HCT116 (cell line): ENCODE results near the gene BSCL2. TPM values are rescaled to one million over a fixed set of nuclear protein-coding genes. Genes with fewer than 3 reads are reported as not detected.
"Not testable (repeated sequence)": the region's sequence is repeated elsewhere in the genome, so short reads cannot be mapped to it uniquely, and the experiment has no call there.

ENCODE experiments used
- ATAC-seq: fragments of 200-7000 bp; cut with Tn5 transposase; 2 replicates; pipeline ENCODE4 v1.9.1; 2020; ENCODE audit warnings: mild to moderate bottlenecking, moderate library complexity
- BruUV-seq: library from RNA; stranded (reverse); fragments of 400-500 nt; replicated peaks from 2 replicates; lab custom pipeline; 2021; lab: Mats Ljungman, UMichigan
- CTCF ChIA-PET: fragments of 300-600 bp; sonication (Branson Sonifier 250); formaldehyde crosslinking; loops from one replicate; lab custom pipeline; 2021; ENCODE audit warnings: antibody characterized with exemption; lab: Charles Lee
- POLR2A ChIA-PET: fragments of 300-600, 350-600 bp; sonication (Branson Sonifier 250); formaldehyde crosslinking; loops from one replicate; lab custom pipeline; 2021; ENCODE audit warnings: antibody characterized with exemption; lab: Charles Lee
- RAD21 ChIA-PET, 2 experiments: fragments of 300-600 bp; sonication (Branson Sonifier 250); formaldehyde crosslinking; loops; one replicate each; lab custom pipeline; 2023; ENCODE audit warnings: low total read pairs in 2 of 2; ENCODE audit not compliant: uncharacterized antibody in 2 of 2, unreplicated experiment in 2 of 2, low non-redundant PET in 1 of 2; lab: Charles Lee
- DNase-seq: peaks from one replicate; pipeline ENCODE4 v3.0.0-alpha.2; 2010; ENCODE audit warnings: low read depth, low spot score
- H2AFZ ChIP-seq: fragments of 200-600 bp; shearing (Covaris generic), sonication (generic); 2 replicates; pipeline ENCODE4 v1.6.1; 2017; ENCODE audit warnings: low read depth, mixed run types, mixed read lengths, antibody characterized with exemption, low read length; ENCODE audit not compliant: poor library complexity, severe bottlenecking
- H3K27ac ChIP-seq: 2 replicates; pipeline ENCODE4 v1.5.1; 2012; ENCODE audit warnings: low read depth, low read length
- H3K27me3 ChIP-seq: fragments of 200-600 bp; sonication (generic); 2 replicates; pipeline ENCODE4 v1.6.1; 2016; ENCODE audit warnings: mixed run types, low read length, mixed read lengths; ENCODE audit not compliant: insufficient read depth
- H3K36me3 ChIP-seq, 2 experiments: fragments of 200-500 bp in 1 of 2; fragments of 200-600 bp in 1 of 2; sonication (Bioruptor generic) in 1 of 2; sonication (generic) in 1 of 2; 2 replicates each; pipeline versions ENCODE4 v1.5.1 to v1.6.1; 2014 to 2016; ENCODE audit warnings: low read length in 2 of 2, inconsistent platforms in 1 of 2, mixed read lengths in 1 of 2, mixed run types in 1 of 2; ENCODE audit not compliant: insufficient read depth in 2 of 2, control insufficient read depth in 1 of 2
- H3K4me1 ChIP-seq, 2 experiments: fragments of 200-600 bp in 1 of 2; sonication (generic) in 1 of 2; 2 replicates each; pipeline versions ENCODE4 v1.5.1 to v1.6.1; 2012 to 2017; ENCODE audit warnings: low read length in 2 of 2, inconsistent platforms in 1 of 2, mild to moderate bottlenecking in 1 of 2, mixed read lengths in 1 of 2, mixed run types in 1 of 2, moderate library complexity in 1 of 2; ENCODE audit not compliant: insufficient read depth in 2 of 2, control insufficient read depth in 1 of 2
- H3K4me2 ChIP-seq: fragments of 200-600 bp; sonication (generic); 2 replicates; pipeline ENCODE4 v1.6.1; 2017; ENCODE audit warnings: mixed run types, low read length, mixed read lengths
- H3K4me3 ChIP-seq, 2 experiments: fragments of 200-600 bp in 1 of 2; sonication (generic) in 1 of 2; replicated peaks in 1 of 2; 2 replicates each; pipeline ENCODE4 v1.5.1; 2011 to 2016; ENCODE audit warnings: low read length in 2 of 2, control low read depth in 1 of 2, low read depth in 1 of 2, mild to moderate bottlenecking in 1 of 2, mixed read lengths in 1 of 2, mixed run types in 1 of 2
- H3K79me2 ChIP-seq: fragments of 200-600 bp; sonication (generic); 2 replicates; pipeline ENCODE4 v1.6.1; 2017; ENCODE audit warnings: mild to moderate bottlenecking, mixed run types, low read length, moderate library complexity, mixed read lengths; ENCODE audit not compliant: insufficient read depth
- H3K9ac ChIP-seq: fragments of 200-600 bp; sonication (generic); 2 replicates; pipeline ENCODE4 v1.6.1; 2016; ENCODE audit warnings: low read length, mixed read lengths
- H3K9me2 ChIP-seq: fragments of 200-600 bp; sonication (generic), shearing (Covaris generic); 2 replicates; pipeline ENCODE4 v1.6.1; 2017; ENCODE audit warnings: mixed run types, mild to moderate bottlenecking, moderate library complexity; ENCODE audit not compliant: insufficient read depth
- H3K9me3 ChIP-seq, 2 experiments: fragments of 200-500 bp in 1 of 2; fragments of 200-600 bp in 1 of 2; sonication (Bioruptor generic) in 1 of 2; sonication (generic) in 1 of 2; 2 replicates each; pipeline ENCODE4 v1.6.1; 2014 to 2017; ENCODE audit warnings: low read length in 2 of 2, mixed read lengths in 2 of 2, inconsistent platforms in 1 of 2, low read depth in 1 of 2, mild to moderate bottlenecking in 1 of 2, mixed run types in 1 of 2, moderate library complexity in 1 of 2; ENCODE audit not compliant: control insufficient read depth in 1 of 2, insufficient read depth in 1 of 2
- H4K20me1 ChIP-seq: fragments of 200-600 bp; sonication (generic), shearing (Covaris generic); 2 replicates; pipeline ENCODE4 v1.6.1; 2017; ENCODE audit warnings: mixed run types, mild to moderate bottlenecking, moderate library complexity; ENCODE audit not compliant: insufficient read depth
- RAD21 ChIP-seq: IDR thresholded peaks from 2 replicates; pipeline ENCODE4 v1.6.1; 2012; ENCODE audit warnings: low read depth, mild to moderate bottlenecking
- YY1 ChIP-seq: IDR thresholded peaks from 2 replicates; pipeline ENCODE4 v1.6.1; 2011; ENCODE audit warnings: low read length, low read depth, moderate library complexity, mild to moderate bottlenecking; ENCODE audit not compliant: insufficient replicate concordance; ENCODE audit errors: extremely low read depth
- intact Hi-C: fragments of 100-400 bp; cut with micrococcal nuclease; formaldehyde crosslinking; loops from 2 replicates; pipeline ENCODE4 v1.10.0; 2022
- total RNA-seq: library from RNA; stranded (reverse); gene quantifications from one replicate; pipeline ENCODE4 v1.2.1, GENCODE V29; 2021; ENCODE audit not compliant: unreplicated experiment

Gene BSCL2
- total RNA-seq, 1 experiment from 2014 or later = 62.0 TPM

GRCh38 chr11:62705413-62705812 lies 1.8 kb downstream of the BSCL2 start:
- H4K20me1 ChIP-seq = no peaks in the 10 kb centered on the region
- H3K27ac ChIP-seq = peak overlapping the region; percentile 64
- BruUV-seq = no TSS peak
- H3K9me3 ChIP-seq = no peaks in the 10 kb centered on the region
- H3K4me2 ChIP-seq = peak overlapping the region; percentile 85
- peak overlapping the region; percentile 84 for H3K9ac ChIP-seq
- ChIA-PET CTCF (interaction anchor here (1.2 to 1.5 kb wide), 3 partner anchors 11 to 311 kb away, joined by 4 to 7 read pairs (median 4); no protein-coding TSS in a partner anchor), RAD21 (no interaction called here), POLR2A (interaction anchor here (0.9 to 2.3 kb wide), 4 partner anchors 16 to 132 kb away, joined by 3 to 6 read pairs (median 4); partner anchors contain the start of genes C11orf98, CSKMT, EEF1G and HNRNPUL2)
- peak overlapping the region; percentile 50 to 75 for H3K4me3 ChIP-seq
- H3K9me2 ChIP-seq = no peaks in the 10 kb centered on the region
- H3K4me1 ChIP-seq = peaks cover 5 to 20% of the 10 kb centered on the region in 2 experiments
- ATAC-seq = peak; percentile 6; the same call in 1 of the 2 replicates
- no peaks in the 10 kb centered on the region for H3K27me3 ChIP-seq
- peaks cover 12% of the 10 kb centered on the region for H3K79me2 ChIP-seq
- no peak for DNase-seq
- H2AFZ ChIP-seq = no peak overlapping the region
- intact Hi-C loops = no loop called here
- peaks cover 10 to 32% of the 10 kb centered on the region in 2 experiments; a peak in 3 of 4 replicates for H3K36me3 ChIP-seq
- no peak for TF ChIP-seq RAD21
- no peak for TF ChIP-seq YY1

- Histone ChIP-seq H3K4me1 (peaks cover 5 to 20% of the 10 kb centered on the region in 2 experiments), H3K36me3 (peaks cover 10 to 22% of the 10 kb centered on the region in 2 experiments; a peak in 3 of 4 replicates), H3K79me2 (peaks cover 12% of the 10 kb centered on the region)
- H2AFZ ChIP-seq, H3K27ac ChIP-seq, intact Hi-C loops, H3K4me2 ChIP-seq, H3K27me3 ChIP-seq, POLR2A ChIA-PET, H3K9ac ChIP-seq, RAD21 ChIA-PET, H4K20me1 ChIP-seq, ATAC-seq, H3K9me2 ChIP-seq, BruUV-seq, H3K4me3 ChIP-seq, H3K9me3 ChIP-seq, DNase-seq: not testable (repeated sequence)
- CTCF ChIA-PET = interaction anchor here (1.3 kb wide), 1 partner anchor 9 kb away, joined by 3 read pairs; no protein-coding TSS in a partner anchor
These were observed 3.3 kb downstream of the BSCL2 start for GRCh38 chr11:62703921-62704320.
